Tibial nerve (tissue), 4 donors: ENCODE data around the gene TBC1D16. TPM values are rescaled to one million over a fixed set of nuclear protein-coding genes. Genes with fewer than 3 reads are reported as not detected.

Experiments used
- DNase-seq, 2 donors: peaks; one replicate each; pipeline ENCODE4 v3.0.0-alpha.2; 2019; ENCODE audit warnings: low spot score in 2 of 2
- H3K27ac ChIP-seq, 4 donors: fragments of 200-600 bp; sonication (generic) in 3 of 4; one replicate each; pipeline ENCODE4 v1.5.1; 2017 to 2019; ENCODE audit warnings: mild to moderate bottlenecking in 1 of 4
- H3K27me3 ChIP-seq, 2 donors: fragments of 200-600 bp; sonication (generic) in 1 of 2; one replicate each; pipeline versions ENCODE4 v1.5.1 to v1.6.0; 2017 to 2019
- H3K36me3 ChIP-seq, 3 donors: fragments of 200-600 bp; sonication (generic); one replicate each; pipeline ENCODE4 v1.5.1; 2018 to 2019
- H3K4me1 ChIP-seq, 4 donors: fragments of 200-600 bp; sonication (generic) in 3 of 4; one replicate each; pipeline ENCODE4 v1.5.1; 2017 to 2019
- H3K4me3 ChIP-seq, 4 donors: fragments of 200-600 bp; sonication (generic) in 3 of 4; one replicate each; pipeline ENCODE4 v1.5.1; 2017 to 2019; ENCODE audit warnings: mild to moderate bottlenecking in 1 of 4, moderate library complexity in 1 of 4
- H3K9me3 ChIP-seq, 4 donors: fragments of 200-600 bp; sonication (generic) in 3 of 4; one replicate each; pipeline ENCODE4 v1.5.1; 2017 to 2019
- EP300 ChIP-seq, 2 donors: sonication (generic); formaldehyde crosslinking; IDR thresholded peaks; one replicate each; pipeline ENCODE4 v1.6.1; 2017; ENCODE audit warnings: antibody characterized with exemption in 2 of 2, mild to moderate bottlenecking in 1 of 2
- POLR2A ChIP-seq, 2 donors: fragments of 450-650 bp; IDR thresholded peaks; one replicate each; pipeline ENCODE4 v1.6.1; 2017; ENCODE audit warnings: antibody characterized with exemption in 2 of 2, mild to moderate bottlenecking in 2 of 2, moderate library complexity in 2 of 2
- WGBS, 2 donors: methylation state at CpG; one replicate each; pipeline ENCODE4 v1.1.5; 2018; 5-methylcytosine and 5-hydroxymethylcytosine counted together
- total RNA-seq, 4 donors: library from RNA; depleted of rRNA; stranded (reverse); fragments of >200 nt; gene quantifications; one replicate each; pipeline ENCODE4 v1.1.0, GENCODE V29; 2016
- TF ChIP-seq, protein P1 (sequence below), 5 experiments: fragments of 200-600 bp in 3 of 5; fragments of 450-650 bp in 2 of 5; sonication (generic) in 3 of 5; IDR thresholded peaks; one replicate each; pipeline ENCODE4 v1.5.1; 2016 to 2019; ENCODE audit warnings: antibody characterized with exemption in 5 of 5, mild to moderate bottlenecking in 3 of 5, moderate library complexity in 2 of 5

Gene TBC1D16
- total RNA-seq, 4 donors from 2014 or later = 48.3 to 68.4 (median 58.1) TPM

DNA sequence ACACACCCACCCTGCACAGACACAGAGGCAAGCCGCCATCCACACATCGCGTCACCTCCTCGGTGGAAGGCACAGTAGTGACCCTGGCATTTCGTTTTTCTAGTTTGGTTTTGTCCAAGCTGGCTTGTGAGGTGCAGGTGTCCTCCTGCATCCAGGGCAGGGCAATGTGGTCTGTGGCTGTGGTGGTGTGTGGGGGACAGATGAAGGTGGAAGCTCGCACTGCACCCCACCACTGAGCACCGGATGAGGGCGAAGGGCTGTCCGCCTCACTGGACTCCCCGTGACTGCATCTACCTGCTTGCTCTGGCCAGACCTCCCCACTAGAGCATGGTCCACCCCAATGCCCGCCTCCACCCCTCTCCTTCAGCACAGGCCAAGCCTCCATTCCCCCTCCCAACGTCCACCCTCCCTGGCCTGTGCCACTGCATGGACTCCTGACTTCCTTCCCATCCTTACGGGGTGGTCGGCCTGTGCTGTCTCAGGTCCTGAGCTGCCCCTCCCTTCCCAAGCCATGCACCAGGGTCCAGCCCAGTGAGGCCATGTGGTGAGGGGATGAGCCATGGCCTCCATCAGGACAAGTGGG lies 117.7 kb downstream of the TBC1D16 start:
- H3K4me1 ChIP-seq = peaks cover 4 to 48% (median 19%) of the 10 kb centered on the region in 4 donors
- DNase-seq = no peak
- H3K27me3 ChIP-seq = peaks cover 0 to 48% of the 10 kb centered on the region in 2 donors
- H3K4me3 ChIP-seq = no peak overlapping the region
- H3K9me3 ChIP-seq = no peaks in the 10 kb centered on the region
- no peaks in the 10 kb centered on the region for H3K36me3 ChIP-seq
- TF ChIP-seq, protein P1, sequence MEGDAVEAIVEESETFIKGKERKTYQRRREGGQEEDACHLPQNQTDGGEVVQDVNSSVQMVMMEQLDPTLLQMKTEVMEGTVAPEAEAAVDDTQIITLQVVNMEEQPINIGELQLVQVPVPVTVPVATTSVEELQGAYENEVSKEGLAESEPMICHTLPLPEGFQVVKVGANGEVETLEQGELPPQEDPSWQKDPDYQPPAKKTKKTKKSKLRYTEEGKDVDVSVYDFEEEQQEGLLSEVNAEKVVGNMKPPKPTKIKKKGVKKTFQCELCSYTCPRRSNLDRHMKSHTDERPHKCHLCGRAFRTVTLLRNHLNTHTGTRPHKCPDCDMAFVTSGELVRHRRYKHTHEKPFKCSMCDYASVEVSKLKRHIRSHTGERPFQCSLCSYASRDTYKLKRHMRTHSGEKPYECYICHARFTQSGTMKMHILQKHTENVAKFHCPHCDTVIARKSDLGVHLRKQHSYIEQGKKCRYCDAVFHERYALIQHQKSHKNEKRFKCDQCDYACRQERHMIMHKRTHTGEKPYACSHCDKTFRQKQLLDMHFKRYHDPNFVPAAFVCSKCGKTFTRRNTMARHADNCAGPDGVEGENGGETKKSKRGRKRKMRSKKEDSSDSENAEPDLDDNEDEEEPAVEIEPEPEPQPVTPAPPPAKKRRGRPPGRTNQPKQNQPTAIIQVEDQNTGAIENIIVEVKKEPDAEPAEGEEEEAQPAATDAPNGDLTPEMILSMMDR (IDR thresholded peaks at IDR 0.05) = no peak
- TF ChIP-seq EP300 (IDR thresholded peaks at IDR 0.05) (no peak), POLR2A (IDR thresholded peaks at IDR 0.05) (no peak)
- no peak overlapping the region for H3K27ac ChIP-seq
- 88 to 90% methylated on average over 12 of the region's 14 CpGs for WGBS, 2 donors

DNA sequence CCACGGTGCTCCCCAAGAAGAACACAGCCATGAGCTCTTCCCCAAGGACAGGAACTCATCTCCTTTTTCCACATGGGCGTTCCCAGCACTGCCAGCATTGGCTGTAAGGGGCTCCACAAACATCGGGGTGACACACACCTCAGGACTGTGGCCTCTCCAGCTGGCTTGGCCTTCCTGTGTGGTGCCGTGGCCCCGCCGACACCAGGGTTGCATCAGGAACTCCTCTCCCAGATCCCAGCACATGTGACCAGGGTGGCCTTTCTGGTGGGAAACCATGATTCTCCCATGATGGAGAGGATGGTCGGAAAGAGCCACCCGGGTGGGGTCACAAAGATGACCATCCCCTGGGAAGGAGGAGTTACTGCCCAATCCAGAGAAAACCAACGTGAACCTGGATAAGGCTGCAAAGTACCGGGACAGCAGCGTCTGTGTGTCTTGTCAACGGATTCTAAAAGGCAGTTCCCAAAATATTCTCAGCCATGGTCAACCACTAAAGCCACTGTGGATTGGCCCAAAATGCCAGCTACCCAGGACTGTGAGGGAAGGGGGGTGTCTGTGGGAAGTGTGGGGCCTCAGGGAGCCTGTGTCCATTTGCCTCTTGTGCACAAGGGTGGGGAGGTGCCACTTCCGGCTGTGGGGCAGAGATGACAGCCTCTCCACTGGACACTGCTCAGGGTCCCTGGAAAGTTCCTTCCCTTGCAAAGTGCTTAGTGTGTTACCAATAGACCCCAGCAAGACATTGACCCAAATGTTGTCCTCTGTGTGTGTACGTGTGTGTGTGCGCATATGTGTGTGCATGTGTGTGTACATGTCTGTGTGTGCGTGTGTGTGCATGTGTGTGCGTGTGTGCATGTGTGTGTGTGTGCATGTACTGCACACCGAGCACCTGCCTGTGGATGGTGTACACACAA lies 118.4 kb downstream of the TBC1D16 start:
- WGBS, 2 donors = 90 to 93% methylated on average over 14 to 15 of the region's 18 CpGs
- Histone ChIP-seq H3K27me3 (peaks cover 0 to 41% of the 10 kb centered on the region in 2 donors), H3K36me3 (no peaks in the 10 kb centered on the region), H3K4me1 (peaks cover 4 to 46% (median 19%) of the 10 kb centered on the region in 4 donors), H3K9me3 (no peaks in the 10 kb centered on the region), H3K4me3 (no peak overlapping the region), H3K27ac (no peak overlapping the region)
- no peak for DNase-seq
- TF ChIP-seq EP300 (IDR thresholded peaks at IDR 0.05) = no peak
- TF ChIP-seq, protein P1 (IDR thresholded peaks at IDR 0.05) = no peak

DNA sequence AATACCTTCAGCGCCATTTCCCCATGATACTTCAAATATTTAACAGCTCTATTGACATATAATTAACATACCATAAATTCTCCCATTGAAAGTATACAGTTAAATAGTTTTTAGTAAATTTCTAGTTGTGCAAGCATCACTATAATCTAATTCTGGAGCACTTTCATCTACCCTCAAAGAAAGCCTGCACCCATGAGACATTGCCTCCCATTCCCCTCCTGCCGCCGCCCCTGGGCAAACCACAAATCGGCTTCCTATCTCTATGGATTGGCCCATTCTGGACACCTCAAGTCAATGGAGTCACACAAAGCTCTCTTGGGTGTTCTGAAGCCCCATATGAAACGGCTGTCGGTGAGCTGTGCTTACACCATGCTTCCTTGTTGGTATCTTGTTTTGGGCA lies 119.2 kb downstream of the TBC1D16 start:
- DNase-seq = no peak
- Histone ChIP-seq H3K27me3 (peaks cover 0 to 33% of the 10 kb centered on the region in 2 donors), H3K27ac (no peak overlapping the region), H3K36me3 (no peaks in the 10 kb centered on the region), H3K4me1 (peaks cover 4 to 39% (median 15%) of the 10 kb centered on the region in 4 donors), H3K9me3 (no peaks in the 10 kb centered on the region), H3K4me3 (no peak overlapping the region)
- TF ChIP-seq EP300 (IDR thresholded peaks at IDR 0.05) (no peak), POLR2A (IDR thresholded peaks at IDR 0.05) (no peak)
- TF ChIP-seq, protein P1 (IDR thresholded peaks at IDR 0.05) = no peak
- WGBS, 2 donors = 90 to 91% methylated on average over 6 of the region's 6 CpGs

DNA sequence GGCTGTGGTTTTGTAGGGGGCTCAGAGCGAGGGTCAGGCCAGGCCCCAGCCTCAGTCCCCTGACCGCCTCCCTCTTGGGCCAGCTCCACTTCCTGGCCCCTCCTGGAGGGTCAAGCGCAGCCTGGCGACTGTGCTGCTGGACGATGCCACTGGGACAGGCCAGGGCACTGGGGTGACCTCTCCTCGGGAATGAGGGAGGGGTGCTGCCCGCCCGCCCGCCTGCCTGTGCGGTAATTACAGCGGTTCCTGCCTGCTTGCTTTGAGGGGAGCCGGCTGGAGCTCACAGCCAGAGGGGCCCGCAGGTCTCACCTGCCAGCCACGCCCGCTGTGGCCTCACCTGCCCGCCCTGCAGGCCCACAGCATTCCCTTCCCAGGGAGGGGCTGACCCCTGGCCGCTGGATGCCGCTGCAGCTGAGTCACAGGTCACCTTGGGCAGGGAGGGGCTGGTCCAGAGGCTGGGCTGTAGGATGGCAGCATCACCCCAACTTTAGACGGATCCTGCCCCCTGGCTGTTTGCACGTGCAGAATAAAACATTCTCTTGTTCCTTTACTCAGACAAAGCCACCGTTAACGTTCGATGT lies 119.7 kb downstream of the TBC1D16 start:
- H3K4me1 ChIP-seq = peaks cover 4 to 36% (median 15%) of the 10 kb centered on the region in 4 donors
- no peak overlapping the region for H3K4me3 ChIP-seq
- no peak overlapping the region for H3K27ac ChIP-seq
- no peak for TF ChIP-seq EP300 (IDR thresholded peaks at IDR 0.05)
- TF ChIP-seq, protein P1 (IDR thresholded peaks at IDR 0.05) = peak in 4 of 5 experiments; percentile 9 to 60 (median 42)
- no peaks in the 10 kb centered on the region for H3K36me3 ChIP-seq
- WGBS, 2 donors = 30 to 35% methylated on average over 13 to 22 of the region's 23 CpGs
- peaks cover 0 to 28% of the 10 kb centered on the region in 2 donors for H3K27me3 ChIP-seq
- no peaks in the 10 kb centered on the region for H3K9me3 ChIP-seq
- no peak for DNase-seq
